Heart left ventricle (tissue), 16 donors: Measurements from ENCODE around the gene SIGLEC14. TPM values are rescaled to one million over a fixed set of nuclear protein-coding genes. Genes with fewer than 3 reads are reported as not detected.

Source experiments
- ATAC-seq, 4 donors: fragments of 200-7000 bp; cut with Tn5 transposase; one replicate each; pipeline ENCODE4 v1.9.1; 2020 to 2022; ENCODE audit warnings: moderate library complexity in 4 of 4, mild to moderate bottlenecking in 3 of 4, moderate number of reproducible peaks in 1 of 4
- DNase-seq, 5 donors: peaks; one replicate each; pipeline ENCODE4 v3.0.0-alpha.2; 2020
- H3K27ac ChIP-seq, 12 donors: fragments of 200-600 bp; sonication (generic) in 4 of 12; one replicate each; pipeline versions ENCODE4 v1.5.0 to v1.8.0; 2016 to 2022; ENCODE audit warnings: mild to moderate bottlenecking in 2 of 12
- H3K27me3 ChIP-seq, 9 donors: fragments of 200-600 bp; sonication (generic) in 2 of 9; one replicate each; pipeline versions ENCODE4 v1.5.1 to v1.8.0; 2016 to 2022; ENCODE audit warnings: mild to moderate bottlenecking in 3 of 9
- H3K36me3 ChIP-seq, 9 donors: fragments of 200-600 bp; sonication (generic) in 2 of 9; one replicate each; pipeline versions ENCODE4 v1.5.0 to v1.8.0; 2018 to 2022; ENCODE audit warnings: mild to moderate bottlenecking in 2 of 9
- H3K4me1 ChIP-seq, 12 donors: fragments of 200-600 bp; sonication (generic) in 4 of 12; one replicate each; pipeline versions ENCODE4 v1.5.0 to v1.8.0; 2016 to 2022; ENCODE audit warnings: mild to moderate bottlenecking in 3 of 12
- H3K4me3 ChIP-seq, 12 donors: fragments of 200-600 bp; sonication (generic) in 4 of 12; one replicate each; pipeline versions ENCODE4 v1.5.0 to v1.8.0; 2017 to 2022; ENCODE audit warnings: mild to moderate bottlenecking in 9 of 12, moderate library complexity in 4 of 12
- H3K9me3 ChIP-seq, 12 donors: fragments of 200-600 bp; sonication (generic) in 4 of 12; one replicate each; pipeline versions ENCODE4 v1.5.0 to v1.8.0; 2016 to 2022; ENCODE audit warnings: mild to moderate bottlenecking in 1 of 12
- CTCF ChIP-seq, 12 donors: fragments of 200-600 bp; sonication (generic) in 4 of 12; IDR thresholded peaks; one replicate each; pipeline versions ENCODE4 v1.5.0 to v1.8.0; 2018 to 2022; ENCODE audit warnings: antibody characterized with exemption in 12 of 12, mild to moderate bottlenecking in 5 of 12
- POLR2A ChIP-seq, 2 donors: fragments of 450-650 bp; IDR thresholded peaks; one replicate each; pipeline ENCODE4 v1.6.1; 2017; ENCODE audit warnings: antibody characterized with exemption in 2 of 2, mild to moderate bottlenecking in 2 of 2, moderate library complexity in 2 of 2
- WGBS, 4 donors: extraction: QIAGEN DNeasy Blood & Tissue Kit in 2 of 4; methylation state at CpG; one replicate each; pipeline versions ENCODE4 v1.1.5 to v1.1.7; 2013 to 2018; 5-methylcytosine and 5-hydroxymethylcytosine counted together
- intact Hi-C, 10 donors: fragments of 100-400 bp; cut with DNase I; formaldehyde crosslinking; loops; one replicate each; pipeline versions ENCODE4 v1.11.1 to v1.14.2; 2022
- polyA plus RNA-seq, 2 donors: library from polyadenylated mRNA; stranded (reverse); fragments of 200-250 nt; gene quantifications; one replicate each; pipeline ENCODE4 v1.2.3, GENCODE V29; 2013
- total RNA-seq, 9 donors: library from RNA; depleted of rRNA in 2 of 9; stranded (reverse); fragments of >200 nt in 2 of 9; fragmentation: NEBNext Ultra II Directional in 3 of 9; extraction: Animal tissue kit (Norgen Biotek cat#: 25700) in 3 of 9; gene quantifications; one replicate each; pipeline versions ENCODE4 v1.1.0 to v1.2.4, GENCODE V29; 2016 to 2023
- donor health status: ischemic (EF 13 %, LVEDD 7.1; RV severe dilation, severe dysfunction).
- donor health status: healthy with polysubstance abuse.
- donor health status: DM: no; HTN: yes; CAD: no.
- donor health status: DM: no; HTN: no; CAD: no.
- donor health status: ischemic (EF 25% LVEDD 6.9; RV normal size, moderate dysfunction).
- donor health status: ischemic (EF 25% LVEDD 5.7; RV mildly dilated, moderate dysfunction).
- donor health status: healthy.
- donor health status: DM: yes; HTN: yes; CAD: no.
- donor health status: ischemic (EF 35%, LVEDD 5.7; RV mildly dilated, moderate dysfunction).
- donor health status: nonischemic (EF 11% LVEDD 7.7; RV severe dilation, severe dysfunction).
- donor health status: DM: yes; HTN: yes; CAD: no.
- donor health status: PGD.
- donor health status: ischemic (EF 29% LVEDD 5.4; RV normal size, mild dysfunction).
- donor health status: nonischemic (EF 23%, LVEDD 6.1; RV moderate dilation, normal function).

SIGLEC14 gene
- total and polyA plus RNA-seq, 11 donors, result 0.20 to 17.9 (median 1.3) TPM; not detected in 2

- DNase-seq (no peak), ATAC-seq (peak in 1 of 4 donors; percentile 12)
- TF ChIP-seq CTCF (IDR thresholded peaks at IDR 0.05) (no peak), POLR2A (IDR thresholded peaks at IDR 0.05) (no peak)
- Histone ChIP-seq H3K27ac (no peak overlapping the region), H3K4me3 (peak overlapping the region in 2 of 12 donors; percentile 15 to 21), H3K27me3 (peaks cover 5 to 53% (median 14%) of the 10 kb centered on the region in 9 donors), H3K9me3 (no peaks in the 10 kb centered on the region), H3K4me1 (peaks cover 0 to 7% (median 0%) of the 10 kb centered on the region in 12 donors), H3K36me3 (no peaks in the 10 kb centered on the region)
- 10 to 27% (median 18%) methylated on average over 13 to 59 of the region's 59 CpGs for WGBS, 4 donors
- intact Hi-C loops, result loop anchor here in 2 of 10 donors (5.0 to 10.0 kb wide), 2 partner anchors 34 to 54 kb away; no protein-coding TSS in a partner anchor
Observed at GRCh38 chr19:51600940-51601580, 45.6 kb downstream of the SIGLEC14 start.

GRCh38 chr19:51599084-51599483 is 47.5 kb downstream of the SIGLEC14 start:
- no peak for ATAC-seq
- Histone ChIP-seq H3K4me1 (peaks cover 0 to 11% (median 5%) of the 10 kb centered on the region in 12 donors), H3K27ac (no peak overlapping the region), H3K4me3 (no peak overlapping the region), H3K27me3 (peaks cover 5 to 53% (median 14%) of the 10 kb centered on the region in 9 donors), H3K9me3 (no peaks in the 10 kb centered on the region), H3K36me3 (no peaks in the 10 kb centered on the region)
- TF ChIP-seq POLR2A (IDR thresholded peaks at IDR 0.05) (no peak), CTCF (IDR thresholded peaks at IDR 0.05) (no peak)
- no peak for DNase-seq
- WGBS, 4 donors, result 93 to 96% (median 94%) methylated on average over 10 of the region's 10 CpGs
- intact Hi-C loops, result loop anchor here in 2 of 10 donors (10.0 kb wide), 2 partner anchors 176 to 494 kb away; partner anchors contain the start of gene CTU1 (in 1 of the 2)

GRCh38 chr19:51598159-51598915 is 48.3 kb downstream of the SIGLEC14 start:
- peaks cover 5 to 53% (median 14%) of the 10 kb centered on the region in 9 donors for H3K27me3 ChIP-seq
- intact Hi-C loops, result loop anchor here in 2 of 10 donors (10.0 kb wide), 2 partner anchors 176 to 494 kb away; partner anchors contain the start of gene CTU1 (in 1 of the 2)

More at GRCh38 chr19:51598159-51598915, 48.3 kb downstream of the SIGLEC14 start:
- no peak overlapping the region for H3K4me3 ChIP-seq
- DNase-seq (peak in 1 of 5 donors; percentile 61), ATAC-seq (no peak)
- TF ChIP-seq POLR2A (IDR thresholded peaks at IDR 0.05) (no peak), CTCF (IDR thresholded peaks at IDR 0.05) (no peak)
- H3K27ac ChIP-seq, result no peak overlapping the region
- WGBS, 4 donors, result 93 to 96% (median 94%) methylated on average over 29 to 31 of the region's 31 CpGs
- H3K9me3 ChIP-seq, result no peaks in the 10 kb centered on the region
- H3K36me3 ChIP-seq, result no peaks in the 10 kb centered on the region
- peaks cover 0 to 18% (median 11%) of the 10 kb centered on the region in 12 donors for H3K4me1 ChIP-seq
